ENCODE data around the gene RACGAP1.

Gene RACGAP1

DNA sequence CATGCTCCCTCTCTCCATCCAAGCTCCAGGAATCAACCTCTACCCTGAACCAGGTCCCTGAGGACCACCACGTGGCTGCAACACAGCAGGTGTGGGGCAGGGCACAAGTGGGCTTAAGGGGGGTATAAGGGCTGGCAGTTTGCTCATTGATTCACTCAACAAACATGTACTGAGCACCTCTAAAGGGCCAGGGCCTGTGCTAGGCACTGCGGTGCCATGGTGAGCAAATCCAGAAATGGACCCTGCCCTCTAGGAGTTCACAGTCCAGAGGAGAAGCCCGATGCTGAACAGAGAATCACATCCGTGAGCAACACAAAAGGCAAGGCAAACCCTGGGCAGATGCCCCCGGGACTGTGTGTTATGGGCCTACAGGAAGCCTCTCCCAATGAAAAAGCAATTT is 81.2 kb downstream of the RACGAP1 start:
- no peak for DNase-seq (ENCODE audit: low read depth in 3 of 3, low spot score in 1 of 3)

- DNase-seq (ENCODE audit: low read depth in 3 of 3, low spot score in 1 of 3): no peak
Measured at GRCh38 chr12:49943625-49943960, 81.7 kb downstream of the RACGAP1 start.

GRCh38 chr12:49942921-49943624 is 82.2 kb downstream of the RACGAP1 start:
- DNase-seq (ENCODE audit: low read depth in 3 of 3, low spot score in 1 of 3): no peak

- no peak for DNase-seq (ENCODE audit: low read depth in 3 of 3, low spot score in 1 of 3)
Measured at GRCh38 chr12:49942512-49942893, 82.8 kb downstream of the RACGAP1 start.

GRCh38 chr12:49941556-49942511 is 83.5 kb downstream of the RACGAP1 start:
- no peak for DNase-seq (ENCODE audit: low read depth in 3 of 3, low spot score in 1 of 3)

GRCh38 chr12:49939707-49940106 is 85.6 kb downstream of the RACGAP1 start:
- DNase-seq (ENCODE audit: low read depth in 3 of 3, low spot score in 1 of 3): no peak

GRCh38 chr12:49939307-49939706 is 86.0 kb downstream of the RACGAP1 start:
- no peak for DNase-seq (ENCODE audit: low read depth in 3 of 3, low spot score in 1 of 3)

All from stimulated activated CD4-positive, alpha-beta T cell treated with anti-CD3 and anti-CD28 coated beads, TNF-alpha, amount 100 ng/mL, for 1 hour (primary cell).